Left lung (tissue), 10 donors: ENCODE results near the gene PDE3A. TPM values are rescaled to one million over a fixed set of nuclear protein-coding genes. Genes with fewer than 3 reads are reported as not detected.

Source experiments
- ATAC-seq: fragments of 200-7000 bp; cut with Tn5 transposase; one replicate; pipeline ENCODE4 v1.9.1; 2020; ENCODE audit warnings: moderate library complexity
- DNase-seq, 4 donors: peaks; one replicate each; pipeline ENCODE4 v3.0.0-alpha.2; 2013 to 2020
- H3K27ac ChIP-seq, 2 donors: fragments of 200-600 bp; sonication (generic) in 1 of 2; one replicate each; pipeline versions ENCODE4 v1.5.0 to v1.8.0; 2020 to 2021
- H3K27me3 ChIP-seq, 2 donors: fragments of 200-600 bp; sonication (generic) in 1 of 2; one replicate each; pipeline versions ENCODE4 v1.5.0 to v1.8.0; 2020 to 2021
- H3K36me3 ChIP-seq, 2 donors: fragments of 200-600 bp; sonication (generic) in 1 of 2; one replicate each; pipeline versions ENCODE4 v1.5.0 to v1.8.0; 2020 to 2021
- H3K4me1 ChIP-seq, 2 donors: fragments of 200-600 bp; one replicate each; pipeline ENCODE4 v1.8.0; 2021
- H3K4me3 ChIP-seq, 2 donors: fragments of 200-600 bp; sonication (generic) in 1 of 2; one replicate each; pipeline versions ENCODE4 v1.5.0 to v1.8.0; 2020 to 2021; ENCODE audit warnings: mild to moderate bottlenecking in 1 of 2
- H3K9me3 ChIP-seq, 2 donors: fragments of 200-600 bp; sonication (generic) in 1 of 2; one replicate each; pipeline versions ENCODE4 v1.5.0 to v1.8.0; 2020 to 2021
- intact Hi-C, 2 donors: fragments of 100-400 bp; cut with DNase I; formaldehyde crosslinking; loops; one replicate each; pipeline versions ENCODE4 v1.11.2 to v1.14.2; 2022
- polyA plus RNA-seq, 6 donors: library from polyadenylated mRNA; unstranded; fragments of 120-200 nt; gene quantifications; one replicate each; pipeline ENCODE4 v1.2.1, GENCODE V29; 2013; ENCODE audit not compliant: insufficient read length in 6 of 6
- total RNA-seq, 2 donors: library from RNA; stranded (reverse); fragmentation: NEBNext Ultra II Directional; extraction: Animal tissue kit (Norgen Biotek cat#: 25700); gene quantifications; one replicate each; pipeline ENCODE4 v1.2.1, GENCODE V29; 2021
- TF ChIP-seq, protein P1 (sequence below), 2 donors: fragments of 200-600 bp; sonication (generic) in 1 of 2; IDR thresholded peaks; one replicate each; pipeline versions ENCODE4 v1.5.0 to v1.8.0; 2021; ENCODE audit warnings: antibody characterized with exemption in 2 of 2
- donor health status: DM: no; HTN: yes; CAD: no.
- donor health status: DM: no; HTN: no; CAD: no.

Gene PDE3A
- total and polyA plus RNA-seq, 8 donors, result 5.1 to 9.3 (median 7.8) TPM

- Histone ChIP-seq H3K27me3 (no peaks in the 10 kb centered on the region), H3K4me3 (no peak overlapping the region), H3K4me1 (no peaks in the 10 kb centered on the region), H3K27ac (no peak overlapping the region), H3K9me3 (no peaks in the 10 kb centered on the region), H3K36me3 (no peaks in the 10 kb centered on the region)
- no peak for ATAC-seq
- no peak for DNase-seq
- intact Hi-C loops, result no loop called here
- TF ChIP-seq, protein P1, sequence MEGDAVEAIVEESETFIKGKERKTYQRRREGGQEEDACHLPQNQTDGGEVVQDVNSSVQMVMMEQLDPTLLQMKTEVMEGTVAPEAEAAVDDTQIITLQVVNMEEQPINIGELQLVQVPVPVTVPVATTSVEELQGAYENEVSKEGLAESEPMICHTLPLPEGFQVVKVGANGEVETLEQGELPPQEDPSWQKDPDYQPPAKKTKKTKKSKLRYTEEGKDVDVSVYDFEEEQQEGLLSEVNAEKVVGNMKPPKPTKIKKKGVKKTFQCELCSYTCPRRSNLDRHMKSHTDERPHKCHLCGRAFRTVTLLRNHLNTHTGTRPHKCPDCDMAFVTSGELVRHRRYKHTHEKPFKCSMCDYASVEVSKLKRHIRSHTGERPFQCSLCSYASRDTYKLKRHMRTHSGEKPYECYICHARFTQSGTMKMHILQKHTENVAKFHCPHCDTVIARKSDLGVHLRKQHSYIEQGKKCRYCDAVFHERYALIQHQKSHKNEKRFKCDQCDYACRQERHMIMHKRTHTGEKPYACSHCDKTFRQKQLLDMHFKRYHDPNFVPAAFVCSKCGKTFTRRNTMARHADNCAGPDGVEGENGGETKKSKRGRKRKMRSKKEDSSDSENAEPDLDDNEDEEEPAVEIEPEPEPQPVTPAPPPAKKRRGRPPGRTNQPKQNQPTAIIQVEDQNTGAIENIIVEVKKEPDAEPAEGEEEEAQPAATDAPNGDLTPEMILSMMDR (IDR thresholded peaks at IDR 0.05), result no peak
Measured at GRCh38 chr12:20704860-20705259, 336.5 kb downstream of the PDE3A start.

- no peak for ATAC-seq
- Histone ChIP-seq H3K4me3 (no peak overlapping the region), H3K27me3 (no peaks in the 10 kb centered on the region), H3K36me3 (no peaks in the 10 kb centered on the region), H3K4me1 (no peaks in the 10 kb centered on the region), H3K27ac (no peak overlapping the region), H3K9me3 (no peaks in the 10 kb centered on the region)
- no peak for DNase-seq
- intact Hi-C loops, result no loop called here
- TF ChIP-seq, protein P1 (IDR thresholded peaks at IDR 0.05), result no peak
Measured at GRCh38 chr12:20711846-20712245, 343.5 kb downstream of the PDE3A start.

DNA sequence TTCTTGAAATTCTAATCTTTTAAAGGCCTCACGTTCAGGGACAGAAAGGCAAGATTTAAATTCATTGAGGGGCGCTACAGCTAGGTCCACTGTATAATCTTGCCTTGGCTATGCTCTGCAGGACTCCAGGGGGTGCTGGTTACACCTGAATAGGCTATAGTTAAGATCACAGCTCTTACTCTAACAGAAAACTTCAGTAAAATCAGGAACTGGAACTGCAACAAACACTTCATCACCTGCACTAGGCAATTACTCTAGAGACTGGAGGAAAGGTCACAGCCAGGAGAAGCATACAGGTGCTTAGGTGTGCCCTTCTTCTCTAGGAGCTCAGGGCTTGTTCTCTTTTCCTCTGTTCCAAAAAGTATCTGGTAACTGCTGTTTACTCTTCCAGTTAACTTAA, 347.7 kb downstream of the PDE3A start:
- no peak overlapping the region for H3K27ac ChIP-seq
- H3K4me3 ChIP-seq, result no peak overlapping the region
- H3K4me1 ChIP-seq, result no peaks in the 10 kb centered on the region
- ATAC-seq (peak; percentile 18), DNase-seq (no peak)
- no peaks in the 10 kb centered on the region for H3K36me3 ChIP-seq
- TF ChIP-seq, protein P1 (IDR thresholded peaks at IDR 0.05), result no peak
- H3K27me3 ChIP-seq, result no peaks in the 10 kb centered on the region
- intact Hi-C loops, result no loop called here
- H3K9me3 ChIP-seq, result no peaks in the 10 kb centered on the region

GRCh38 chr12:20716985-20717384, 348.6 kb downstream of the PDE3A start:
- DNase-seq (no peak), ATAC-seq (no peak)
- intact Hi-C loops, result no loop called here
- Histone ChIP-seq H3K9me3 (no peaks in the 10 kb centered on the region), H3K27ac (no peak overlapping the region), H3K36me3 (no peaks in the 10 kb centered on the region), H3K27me3 (no peaks in the 10 kb centered on the region), H3K4me3 (no peak overlapping the region), H3K4me1 (no peaks in the 10 kb centered on the region)
- TF ChIP-seq, protein P1 (IDR thresholded peaks at IDR 0.05), result no peak

- Histone ChIP-seq H3K27ac (no peak overlapping the region), H3K27me3 (no peaks in the 10 kb centered on the region), H3K4me3 (no peak overlapping the region), H3K9me3 (no peaks in the 10 kb centered on the region), H3K36me3 (no peaks in the 10 kb centered on the region), H3K4me1 (no peaks in the 10 kb centered on the region)
- DNase-seq (no peak), ATAC-seq (no peak)
- intact Hi-C loops, result no loop called here
- TF ChIP-seq, protein P1 (IDR thresholded peaks at IDR 0.05), result no peak
Measured at GRCh38 chr12:20718294-20718693, 350.0 kb downstream of the PDE3A start.
